GM19238 (cell line): ENCODE measurements around the gene CRISPLD2.
A peak's percentile ranks its signal among the peaks of the same experiment; 100 is the strongest.

Experiments
- DNase-seq: peaks from one replicate; pipeline ENCODE4 v3.0.0; 2011; ENCODE audit warnings: low spot score; ENCODE audit not compliant: insufficient read length

CRISPLD2 gene

GRCh38 chr16:84883301-84883700 is 63.5 kb downstream of the CRISPLD2 start:
- DNase-seq = no peak

DNA sequence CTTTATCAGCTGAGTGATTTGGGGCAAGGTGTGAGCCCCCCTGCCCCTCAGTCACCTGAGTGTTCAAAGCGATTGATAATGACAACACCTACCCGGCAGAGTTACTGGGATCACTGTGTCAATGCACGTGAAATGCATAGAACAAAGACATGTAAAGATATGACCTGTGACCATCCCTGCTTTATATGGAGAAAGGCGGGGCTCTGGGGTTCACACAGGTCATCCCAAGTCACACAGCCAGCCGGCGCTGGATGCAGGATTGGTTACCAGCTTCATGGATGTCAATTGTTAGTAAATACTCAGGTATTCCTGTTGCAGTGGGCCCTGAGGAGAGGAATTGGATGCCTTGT is 64.4 kb downstream of the CRISPLD2 start:
- DNase-seq = no peak

DNA sequence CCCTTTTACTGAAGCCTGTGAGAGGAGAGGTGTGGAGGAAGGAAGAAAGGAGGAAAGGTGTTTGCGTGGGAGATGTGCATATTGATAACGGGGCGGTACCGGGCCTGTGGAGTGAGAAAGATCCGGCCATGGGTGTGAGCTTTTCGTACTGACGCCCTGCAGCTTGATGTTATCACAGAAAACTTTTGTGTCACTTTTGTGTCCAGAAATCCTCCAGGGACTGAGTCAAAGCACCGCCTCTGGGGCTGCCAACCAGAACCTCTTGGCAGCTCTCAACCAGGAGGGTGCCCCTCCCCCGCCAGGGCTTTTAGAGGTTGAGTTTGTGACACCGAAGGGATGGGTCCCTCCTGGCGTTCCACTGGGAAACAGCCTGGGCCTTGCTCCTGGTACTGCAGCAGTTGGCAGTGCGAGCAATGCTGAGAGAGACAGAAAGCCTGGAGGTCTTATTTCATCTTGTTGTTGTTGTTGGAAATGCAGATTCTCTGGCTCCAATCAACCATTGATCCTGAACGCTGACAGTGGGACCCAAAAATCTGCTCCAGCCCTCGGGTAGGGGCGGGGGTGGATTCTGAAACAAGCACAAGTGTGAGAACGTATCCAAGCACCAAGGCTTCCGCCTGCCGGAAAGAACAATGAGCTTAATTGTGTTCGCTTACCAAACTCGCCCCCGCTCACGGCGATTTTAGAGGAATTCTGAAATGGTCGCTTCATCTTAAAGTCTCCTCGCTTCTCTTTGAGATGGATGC is 65.0 kb downstream of the CRISPLD2 start:
- no peak for DNase-seq

DNA sequence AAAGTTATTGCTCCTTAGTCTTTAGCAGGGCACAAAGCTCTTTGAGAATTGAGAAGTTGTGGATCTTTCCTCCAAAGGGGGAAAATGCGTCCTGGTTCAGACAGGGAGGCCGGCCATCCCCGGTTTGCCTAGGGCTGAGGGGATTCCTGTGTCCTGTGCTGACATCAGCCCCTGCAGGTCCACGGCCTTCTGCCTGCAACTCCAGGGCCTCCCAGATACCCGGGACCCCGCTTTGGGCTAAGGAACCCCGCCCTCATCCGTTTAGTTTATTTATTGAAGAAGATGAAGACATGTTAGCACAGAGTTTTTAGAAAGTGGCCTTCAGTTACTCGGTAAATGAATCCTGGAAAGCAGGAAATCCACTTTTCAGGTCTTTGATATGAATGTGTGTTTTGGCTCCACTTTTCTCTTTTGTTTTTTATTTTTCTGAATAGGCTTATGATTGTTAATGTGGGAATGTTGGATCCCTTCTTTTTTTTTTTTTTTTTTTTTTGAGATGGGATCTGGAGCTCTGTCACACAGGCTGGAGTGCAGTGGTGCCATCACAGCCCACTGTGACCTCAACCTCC is 65.6 kb downstream of the CRISPLD2 start:
- no peak for DNase-seq

GRCh38 chr16:84886497-84887090 is 66.8 kb downstream of the CRISPLD2 start:
- no peak for DNase-seq

GRCh38 chr16:84887207-84887606 is 67.4 kb downstream of the CRISPLD2 start:
- no peak for DNase-seq

GRCh38 chr16:84888450-84888849 is 68.7 kb downstream of the CRISPLD2 start:
- DNase-seq = no peak

GRCh38 chr16:84889066-84889465 is 69.3 kb downstream of the CRISPLD2 start:
- no peak for DNase-seq

DNA sequence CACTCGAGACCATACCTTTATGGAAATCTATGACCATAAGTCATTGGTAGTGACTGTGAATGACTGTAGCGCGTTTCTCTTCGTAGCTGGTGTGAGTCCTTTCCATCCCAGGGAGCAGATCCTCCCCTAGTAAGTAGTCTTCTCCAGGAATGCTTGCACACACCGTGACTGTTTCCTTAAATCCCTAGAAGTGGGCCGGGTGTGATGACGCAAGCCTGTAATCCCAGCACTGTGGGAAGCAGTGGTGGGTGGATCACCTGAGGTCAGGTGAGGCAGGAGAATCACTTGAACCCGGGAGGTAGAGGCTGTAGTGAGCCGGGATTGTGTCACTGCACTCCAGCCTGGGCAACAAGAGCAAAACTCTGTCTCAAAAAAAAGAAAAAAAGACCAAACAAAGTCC is 70.6 kb downstream of the CRISPLD2 start:
- no peak for DNase-seq

GRCh38 chr16:84891149-84891795 is 71.5 kb downstream of the CRISPLD2 start:
- DNase-seq = no peak

DNA sequence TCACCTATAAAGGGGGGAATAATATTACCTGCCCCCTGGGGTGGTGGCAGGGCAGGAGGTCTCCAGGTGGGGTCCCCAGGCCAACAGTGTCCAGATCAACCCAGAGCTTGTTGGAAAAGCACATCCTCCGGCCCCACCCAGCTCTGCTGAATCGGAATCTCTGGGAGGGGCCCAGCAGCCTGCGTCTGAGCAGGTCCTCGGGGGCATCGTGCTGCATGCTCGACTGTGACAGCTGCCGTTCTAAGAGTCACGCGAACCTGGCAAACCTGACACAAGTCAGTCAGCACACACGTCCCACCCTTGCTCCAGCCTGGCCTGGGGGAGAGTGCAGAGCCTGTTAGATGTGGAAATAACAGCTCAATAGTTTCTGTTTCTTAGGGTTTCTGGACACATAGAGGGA is 72.3 kb downstream of the CRISPLD2 start:
- DNase-seq = no peak

GRCh38 chr16:84893467-84893848 is 73.7 kb downstream of the CRISPLD2 start:
- DNase-seq = no peak

- peak; percentile 17 for DNase-seq
Measured at GRCh38 chr16:84893849-84894599, 74.2 kb downstream of the CRISPLD2 start.

DNA sequence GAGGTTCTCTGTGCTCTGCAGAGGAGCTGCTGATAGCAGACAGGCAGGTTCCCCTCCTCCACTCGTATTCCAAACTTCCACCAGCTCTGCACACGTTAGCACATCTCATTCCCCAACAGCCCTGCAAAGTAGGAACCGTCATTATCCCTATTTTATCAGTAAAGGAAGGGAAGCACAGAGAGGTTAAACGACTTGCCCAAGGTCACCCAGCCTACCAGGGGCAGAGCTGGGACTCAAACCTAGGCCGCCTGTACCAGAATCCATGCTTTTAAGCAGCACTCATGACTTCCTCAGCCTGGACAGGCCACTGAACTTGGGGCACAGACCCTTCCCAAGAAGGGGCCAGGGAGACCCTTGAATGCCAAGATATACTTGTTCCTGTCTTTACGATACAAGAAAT is 75.2 kb downstream of the CRISPLD2 start:
- DNase-seq = no peak

DNA sequence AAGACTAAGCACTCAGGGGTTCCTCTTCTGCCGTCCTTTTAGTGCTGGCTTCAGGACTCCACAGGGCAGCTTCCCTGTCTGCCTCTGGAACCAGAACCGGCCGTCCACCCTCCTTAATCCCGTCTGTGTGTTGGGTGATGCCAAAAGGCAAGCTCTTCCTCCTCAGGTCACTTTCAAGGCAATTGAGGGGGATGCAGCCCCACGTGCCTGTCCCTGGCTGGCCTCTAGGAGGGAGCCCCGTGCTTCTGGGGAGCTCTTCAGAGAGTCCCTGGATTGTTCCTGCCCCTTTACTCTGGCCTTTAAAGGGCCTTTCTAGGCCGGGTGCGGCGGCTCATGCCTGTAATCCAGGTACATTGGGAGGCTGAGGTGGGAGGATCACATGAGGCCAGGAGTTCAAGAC is 77.1 kb downstream of the CRISPLD2 start:
- DNase-seq = no peak

- no peak for DNase-seq
Measured at GRCh38 chr16:84897911-84898377, 78.2 kb downstream of the CRISPLD2 start.

GRCh38 chr16:84898447-84898846 is 78.7 kb downstream of the CRISPLD2 start:
- DNase-seq = no peak

DNA sequence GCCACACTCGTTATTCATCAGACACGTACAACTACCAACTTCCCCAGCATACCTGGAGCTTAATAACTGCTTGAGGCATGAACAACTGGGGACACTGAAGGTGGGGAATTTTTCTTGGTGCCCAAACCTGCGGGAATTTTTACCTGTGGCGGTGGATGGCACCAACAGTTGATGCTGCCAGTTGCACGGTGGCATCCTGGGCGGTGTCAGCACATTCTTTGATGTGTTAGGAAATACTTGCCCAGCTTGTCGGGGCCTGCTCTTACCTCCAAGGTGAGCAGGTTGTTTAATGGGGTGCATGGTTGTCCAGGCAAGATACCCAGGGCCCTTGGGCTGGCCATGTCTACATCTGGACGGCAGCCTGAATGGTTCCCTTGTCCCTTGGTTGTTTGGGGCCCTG is 79.6 kb downstream of the CRISPLD2 start:
- no peak for DNase-seq

- DNase-seq = no peak
Measured at GRCh38 chr16:84905965-84906460, 86.2 kb downstream of the CRISPLD2 start.

DNA sequence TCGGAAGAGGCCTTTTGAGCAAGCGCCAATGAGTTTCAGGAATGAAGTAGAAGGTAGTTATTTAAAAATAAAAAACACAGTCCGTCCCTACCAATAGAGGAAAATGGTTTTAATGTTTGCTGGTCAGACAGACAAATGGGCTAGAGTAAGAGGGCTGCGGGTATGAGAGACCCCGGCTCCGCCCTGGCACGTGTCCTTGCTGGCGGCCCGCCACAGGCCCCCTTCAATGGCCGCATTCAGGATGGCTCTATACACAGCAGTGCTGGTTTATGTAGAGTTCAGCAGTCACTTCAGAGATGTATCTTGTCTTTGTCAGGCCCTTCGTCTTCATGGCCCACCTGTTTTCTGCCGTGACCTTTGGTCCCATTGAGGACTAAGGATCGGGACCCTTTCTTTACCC is 87.3 kb downstream of the CRISPLD2 start:
- DNase-seq = no peak

- DNase-seq = no peak
Measured at GRCh38 chr16:84907575-84907974, 87.8 kb downstream of the CRISPLD2 start.
